GM12878 (cell line): ENCODE measurements around the gene IPO8. TPM values are rescaled to one million over a fixed set of nuclear protein-coding genes. Genes with fewer than 3 reads are reported as not detected.

ENCODE experiments used
- ATAC-seq: fragments of 200-7000 bp; cut with Tn5 transposase; 3 replicates; pipeline ENCODE4 v1.9.1; 2020; ENCODE audit warnings: mild to moderate bottlenecking, moderate library complexity
- BruUV-seq: library from RNA; stranded (reverse); fragments of 400-500 nt; replicated peaks from 2 replicates; lab custom pipeline; 2021; lab: Mats Ljungman, UMichigan
- CTCF ChIA-PET: fragments of 300-600 bp; sonication (Branson Sonifier 250); formaldehyde crosslinking; extraction: SDS; loops from one replicate; lab custom pipeline; 2021; ENCODE audit warnings: inconsistent platforms; lab: Yijun Ruan, JAX
- POLR2A ChIA-PET: fragments of 350-600 bp; formaldehyde crosslinking; extraction: SDS; loops from one replicate; lab custom pipeline; 2021; ENCODE audit warnings: inconsistent platforms; lab: Charles Lee
- RAD21 ChIA-PET: fragments of 300-600 bp; sonication (Branson Sonifier 250); formaldehyde crosslinking; loops from one replicate; lab custom pipeline; 2023; ENCODE audit warnings: antibody characterized with exemption; ENCODE audit not compliant: unreplicated experiment; lab: Charles Lee
- SMC1A ChIA-PET: fragments of 300-600 bp; sonication (Branson Sonifier 250); formaldehyde crosslinking; loops from one replicate; lab custom pipeline; 2023; ENCODE audit not compliant: unreplicated experiment, uncharacterized antibody; lab: Charles Lee
- DNase-seq: peaks from one replicate; pipeline ENCODE4 v3.0.0-alpha.2; 2011; ENCODE audit warnings: low read depth, low spot score
- FAIRE-seq: peaks from 3 replicates; lab custom pipeline; 2011; peaks lifted over from hg19 to GRCh38; lab: Jason Lieb, UNC
- H2AFZ ChIP-seq: 2 replicates; pipeline ENCODE4 v1.6.0; 2011; ENCODE audit warnings: low read depth, low read length, control low read depth; ENCODE audit not compliant: control insufficient read depth
- H3K27ac ChIP-seq: 2 replicates; pipeline ENCODE4 v1.5.1; 2011; ENCODE audit warnings: control low read depth; ENCODE audit not compliant: control insufficient read depth, insufficient read depth
- H3K27me3 ChIP-seq, 2 experiments: replicated peaks in 1 of 2; 2 replicates each; pipeline versions ENCODE4 v1.6.0 to v1.6.1; 2011; ENCODE audit warnings: low read length in 1 of 2; ENCODE audit not compliant: control insufficient read depth in 2 of 2, insufficient read depth in 2 of 2
- H3K36me3 ChIP-seq, 2 experiments: 2 replicates each; pipeline ENCODE4 v1.5.1; 2011; ENCODE audit warnings: low read length in 1 of 2; ENCODE audit not compliant: control insufficient read depth in 2 of 2, insufficient read depth in 2 of 2
- H3K4me1 ChIP-seq: 2 replicates; pipeline ENCODE4 v1.6.1; 2011; ENCODE audit warnings: mild to moderate bottlenecking, low read length, moderate library complexity, mixed read lengths; ENCODE audit not compliant: control insufficient read depth, insufficient read depth
- H3K4me2 ChIP-seq: 2 replicates; pipeline ENCODE4 v1.6.0; 2011; ENCODE audit warnings: control low read depth; ENCODE audit not compliant: control insufficient read depth, insufficient read depth
- H3K4me3 ChIP-seq: fragments of 200-600 bp; sonication (generic); 2 replicates; pipeline ENCODE4 v1.5.1; 2016
- H3K79me2 ChIP-seq: 2 replicates; pipeline ENCODE4 v1.6.0; 2011; ENCODE audit warnings: low read length; ENCODE audit not compliant: control insufficient read depth, insufficient read depth
- H3K9ac ChIP-seq: 2 replicates; pipeline ENCODE4 v1.8.0; 2011; ENCODE audit warnings: low read length, control low read depth, mixed read lengths; ENCODE audit not compliant: control insufficient read depth, insufficient read depth
- H3K9me3 ChIP-seq: replicated peaks from 3 replicates; pipeline ENCODE4 v1.5.1; 2011; ENCODE audit warnings: mild to moderate bottlenecking, low read length; ENCODE audit not compliant: control insufficient read depth, insufficient read depth
- H4K20me1 ChIP-seq: 2 replicates; pipeline ENCODE4 v1.6.0; 2011; ENCODE audit not compliant: control insufficient read depth, insufficient read depth
- BHLHE40 ChIP-seq, 2 experiments: fragments of 450-650 bp in 1 of 2; IDR thresholded peaks; 2 replicates each; pipeline ENCODE4 v1.6.1; 2011 to 2017; ENCODE audit warnings: low read depth in 2 of 2, borderline replicate concordance in 1 of 2, improper control_type of control experiment in 1 of 2, low read length in 1 of 2, mild to moderate bottlenecking in 1 of 2
- CBX5 ChIP-seq: sonication (generic); IDR thresholded peaks from 2 replicates; pipeline ENCODE4 v1.6.1; 2016; ENCODE audit warnings: low read depth, moderate library complexity, mild to moderate bottlenecking, inconsistent platforms
- CREB1 ChIP-seq: IDR thresholded peaks from 2 replicates; pipeline ENCODE4 v1.6.1; 2012; ENCODE audit warnings: low read depth, mild to moderate bottlenecking, inconsistent platforms
- POU2F2 ChIP-seq: IDR thresholded peaks from 3 replicates; pipeline ENCODE4 v1.6.1; 2011; ENCODE audit warnings: low read depth, mild to moderate bottlenecking, low read length, borderline replicate concordance
- STAT1 ChIP-seq: fragments of 450-650 bp; conservative IDR thresholded peaks from 2 replicates; pipeline ENCODE4 v1.6.1; 2014; ENCODE audit warnings: antibody characterized with exemption, mild to moderate bottlenecking
- WRNIP1 ChIP-seq: IDR thresholded peaks from 2 replicates; pipeline ENCODE4 v1.6.1; 2011; ENCODE audit warnings: low read depth, low read length, improper control_type of control experiment, borderline replicate concordance
- ZZZ3 ChIP-seq: IDR thresholded peaks from 2 replicates; pipeline ENCODE4 v1.6.1; 2011; ENCODE audit warnings: low read depth; ENCODE audit not compliant: control insufficient read depth, insufficient read length
- WGBS: methylation state at CpG from one replicate; pipeline ENCODE4 v1.1.6; 2016; ENCODE audit warnings: low lambda C conversion rate; ENCODE audit not compliant: insufficient replicate concordance, insufficient coverage; ENCODE audit errors: missing lambda C conversion rate; 5-methylcytosine and 5-hydroxymethylcytosine counted together
- in situ Hi-C: fragments of 300-500 bp; cut with MboI; formaldehyde crosslinking; loops from 9 replicates; pipeline ENCODE4 v1.14.3; 2018; ENCODE audit warnings: mixed read lengths
- intact Hi-C: fragments of 100-400 bp; cut with micrococcal nuclease; formaldehyde crosslinking; loops from one replicate; pipeline ENCODE4 v1.14.2; 2022; ENCODE audit not compliant: unreplicated experiment
- polyA plus RNA-seq, 11 experiments: library from polyadenylated mRNA; depleted of rRNA in 4 of 11; unstranded in 6 of 11; stranded (reverse) in 5 of 11; fragments of >200 nt; fragmentation: Nextera tagmentation in 4 of 11; fragmentation: Illumina TruSeq in 1 of 11; extraction: Ambion mirVana in 4 of 11; extraction: Trizol in 1 of 11; gene quantifications; 1 replicate in 1 of 11; 2 replicates in 10 of 11; pipeline versions ENCODE4 v1.2.1 to v1.2.3, GENCODE V29; 2011 to 2016; ENCODE audit warnings: inconsistent platforms in 2 of 11, missing spikeins in 2 of 11, low read depth in 1 of 11
- total RNA-seq, 4 experiments: library from RNA; depleted of rRNA in 3 of 4; stranded (reverse); fragments of >200 nt in 3 of 4; fragmentation: Illumina TruSeq in 1 of 4; extraction: Trizol in 1 of 4; gene quantifications; 2 replicates each; pipeline versions ENCODE4 v1.2.1 to v1.2.3, GENCODE V29; 2013 to 2021
- TF ChIP-seq, protein P1 (sequence below): IDR thresholded peaks from 2 replicates; pipeline ENCODE4 v1.6.1; 2011; ENCODE audit warnings: mild to moderate bottlenecking, low read depth, low read length, moderate library complexity; ENCODE audit not compliant: insufficient replicate concordance
- TF ChIP-seq, protein P2 (sequence below): fragments of 450-650 bp; IDR thresholded peaks from 2 replicates; pipeline ENCODE4 v1.6.1; 2017; ENCODE audit warnings: mild to moderate bottlenecking, moderate library complexity

Gene IPO8
- total and polyA plus RNA-seq, 10 of the 15 experiments (the other 5 are each of a cell fraction or from before 2014, with no cell fraction given): 6.9 to 38.5 (median 15.1) TPM

DNA sequence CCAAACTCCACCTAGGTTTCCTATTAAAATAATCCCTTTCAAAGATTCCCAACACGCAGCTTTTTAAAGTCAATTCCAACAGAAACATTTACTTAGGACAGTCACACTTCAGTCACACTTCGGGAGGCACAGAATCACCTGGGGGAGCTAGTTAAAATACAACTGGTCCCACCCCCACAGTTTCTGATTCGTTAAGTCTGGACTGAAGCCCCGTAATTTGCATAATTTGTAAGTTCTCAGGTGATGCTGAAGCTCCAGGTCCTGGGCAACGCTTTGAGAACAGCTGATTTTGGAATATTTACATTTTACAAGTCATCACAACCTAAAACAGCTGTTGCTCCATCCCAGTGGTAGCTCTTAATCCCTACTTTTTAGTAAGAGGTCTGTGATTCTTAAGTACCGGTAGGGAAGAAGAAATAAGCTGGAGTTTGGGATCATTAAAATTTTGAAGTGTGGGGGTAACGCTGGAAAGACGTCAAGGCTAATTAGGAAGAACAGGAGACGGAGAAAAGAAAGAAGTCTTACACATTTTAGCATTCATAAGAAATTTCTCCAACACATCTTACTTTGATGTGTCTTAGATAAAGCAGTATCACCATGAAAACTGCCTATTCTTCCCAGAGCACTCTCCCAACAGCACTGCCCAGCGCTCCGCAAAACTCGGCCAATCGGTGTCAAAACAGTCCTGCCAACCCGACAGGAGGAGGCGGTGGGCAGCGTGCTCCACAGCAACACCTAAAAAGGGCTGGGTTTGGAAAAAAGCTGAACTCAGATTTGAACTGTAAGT is 1.1 kb downstream of the IPO8 start:
- H3K9ac ChIP-seq: peak overlapping the region; percentile 72
- no peaks in the 10 kb centered on the region for H4K20me1 ChIP-seq
- ATAC-seq (peak; percentile 40), DNase-seq (no peak)
- POLR2A ChIA-PET: interaction anchor here (1.0 to 1.4 kb wide), 4 partner anchors 10 to 59 kb away, joined by 3 to 4 read pairs (median 3); no protein-coding TSS in a partner anchor
- H3K27ac ChIP-seq: peak overlapping the region; percentile 70
- peak overlapping the region; percentile 83 for H3K4me3 ChIP-seq
- peak overlapping the region; percentile 87 for H2AFZ ChIP-seq
- no peaks in the 10 kb centered on the region for H3K36me3 ChIP-seq
- in situ Hi-C loops: no loop called here
- TF ChIP-seq WRNIP1: no peak
- TF ChIP-seq BHLHE40 (IDR thresholded peaks at IDR 0.05; ENCODE audit: borderline replicate concordance in 1 of 2, low read depth in 2 of 2, low read length in 1 of 2): peak in 1 of 2 experiments; percentile 16; a peak in 2 of 4 replicates
- TF ChIP-seq POU2F2: peak; percentile 54; the same call in 1 of the 3 replicates
- TF ChIP-seq, all 136 proteins: peak for 2
- BruUV-seq: no TSS peak
- peaks cover 29% of the 10 kb centered on the region for H3K79me2 ChIP-seq
- H3K27me3 ChIP-seq: no peaks in the 10 kb centered on the region
- RAD21 ChIA-PET: interaction anchor here (0.9 to 1.3 kb wide), 3 partner anchors 59 to 1314 kb away, joined by 3 to 8 read pairs (median 4); partner anchors contain the start of genes CAPRIN2 and ERGIC2
- peaks cover 8% of the 10 kb centered on the region for H3K4me1 ChIP-seq
- H3K9me3 ChIP-seq: no peaks in the 10 kb centered on the region
- SMC1A ChIA-PET: interaction anchor here (0.8 to 2.2 kb wide), 8 partner anchors 9 to 59 kb away, joined by 3 to 7 read pairs (median 4); no protein-coding TSS in a partner anchor
- CTCF ChIA-PET: interaction anchor here (1.0 to 1.8 kb wide), 9 partner anchors 7 to 157 kb away, joined by 3 to 7 read pairs (median 5); no protein-coding TSS in a partner anchor
- peak; percentile 27 for FAIRE-seq
- intact Hi-C loops: loop anchor here (2.0 kb wide), 1 partner anchor 60 kb away; the partner anchor contains the start of gene CAPRIN2
- 5% methylated on average over 16 of the region's 16 CpGs for WGBS
- peak overlapping the region; percentile 23 for H3K4me2 ChIP-seq

- Histone ChIP-seq H4K20me1 (no peaks in the 10 kb centered on the region), H3K9me3 (no peaks in the 10 kb centered on the region), H3K4me1 (peaks cover 8% of the 10 kb centered on the region), H3K9ac (no peak overlapping the region), H3K4me3 (no peak overlapping the region), H3K27ac (no peak overlapping the region), H3K4me2 (no peak overlapping the region), H3K79me2 (peaks cover 29% of the 10 kb centered on the region), H3K27me3 (no peaks in the 10 kb centered on the region), H3K36me3 (no peaks in the 10 kb centered on the region), H2AFZ (no peak overlapping the region)
- intact Hi-C loops (no loop called here), in situ Hi-C loops (no loop called here)
- 98% methylated on average over 5 of the region's 5 CpGs for WGBS
- ChIA-PET POLR2A (no interaction called here), RAD21 (no interaction called here), SMC1A (interaction anchor here (1.1 to 1.2 kb wide), 2 partner anchors 63 to 115 kb away, joined by 3 read pairs; no protein-coding TSS in a partner anchor), CTCF (interaction anchor here (1.2 kb wide), 1 partner anchor 62 kb away, joined by 3 read pairs; no protein-coding TSS in a partner anchor)
- ATAC-seq (no peak), DNase-seq (no peak), FAIRE-seq (no peak)
- no TSS peak for BruUV-seq
- TF ChIP-seq ZZZ3 (no peak), STAT1 (no peak), CBX5 (no peak), CREB1 (no peak)
- TF ChIP-seq, protein P1, sequence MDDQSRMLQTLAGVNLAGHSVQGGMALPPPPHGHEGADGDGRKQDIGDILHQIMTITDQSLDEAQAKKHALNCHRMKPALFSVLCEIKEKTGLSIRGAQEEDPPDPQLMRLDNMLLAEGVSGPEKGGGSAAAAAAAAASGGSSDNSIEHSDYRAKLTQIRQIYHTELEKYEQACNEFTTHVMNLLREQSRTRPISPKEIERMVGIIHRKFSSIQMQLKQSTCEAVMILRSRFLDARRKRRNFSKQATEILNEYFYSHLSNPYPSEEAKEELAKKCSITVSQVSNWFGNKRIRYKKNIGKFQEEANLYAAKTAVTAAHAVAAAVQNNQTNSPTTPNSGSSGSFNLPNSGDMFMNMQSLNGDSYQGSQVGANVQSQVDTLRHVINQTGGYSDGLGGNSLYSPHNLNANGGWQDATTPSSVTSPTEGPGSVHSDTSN: no peak
- TF ChIP-seq, protein P2, sequence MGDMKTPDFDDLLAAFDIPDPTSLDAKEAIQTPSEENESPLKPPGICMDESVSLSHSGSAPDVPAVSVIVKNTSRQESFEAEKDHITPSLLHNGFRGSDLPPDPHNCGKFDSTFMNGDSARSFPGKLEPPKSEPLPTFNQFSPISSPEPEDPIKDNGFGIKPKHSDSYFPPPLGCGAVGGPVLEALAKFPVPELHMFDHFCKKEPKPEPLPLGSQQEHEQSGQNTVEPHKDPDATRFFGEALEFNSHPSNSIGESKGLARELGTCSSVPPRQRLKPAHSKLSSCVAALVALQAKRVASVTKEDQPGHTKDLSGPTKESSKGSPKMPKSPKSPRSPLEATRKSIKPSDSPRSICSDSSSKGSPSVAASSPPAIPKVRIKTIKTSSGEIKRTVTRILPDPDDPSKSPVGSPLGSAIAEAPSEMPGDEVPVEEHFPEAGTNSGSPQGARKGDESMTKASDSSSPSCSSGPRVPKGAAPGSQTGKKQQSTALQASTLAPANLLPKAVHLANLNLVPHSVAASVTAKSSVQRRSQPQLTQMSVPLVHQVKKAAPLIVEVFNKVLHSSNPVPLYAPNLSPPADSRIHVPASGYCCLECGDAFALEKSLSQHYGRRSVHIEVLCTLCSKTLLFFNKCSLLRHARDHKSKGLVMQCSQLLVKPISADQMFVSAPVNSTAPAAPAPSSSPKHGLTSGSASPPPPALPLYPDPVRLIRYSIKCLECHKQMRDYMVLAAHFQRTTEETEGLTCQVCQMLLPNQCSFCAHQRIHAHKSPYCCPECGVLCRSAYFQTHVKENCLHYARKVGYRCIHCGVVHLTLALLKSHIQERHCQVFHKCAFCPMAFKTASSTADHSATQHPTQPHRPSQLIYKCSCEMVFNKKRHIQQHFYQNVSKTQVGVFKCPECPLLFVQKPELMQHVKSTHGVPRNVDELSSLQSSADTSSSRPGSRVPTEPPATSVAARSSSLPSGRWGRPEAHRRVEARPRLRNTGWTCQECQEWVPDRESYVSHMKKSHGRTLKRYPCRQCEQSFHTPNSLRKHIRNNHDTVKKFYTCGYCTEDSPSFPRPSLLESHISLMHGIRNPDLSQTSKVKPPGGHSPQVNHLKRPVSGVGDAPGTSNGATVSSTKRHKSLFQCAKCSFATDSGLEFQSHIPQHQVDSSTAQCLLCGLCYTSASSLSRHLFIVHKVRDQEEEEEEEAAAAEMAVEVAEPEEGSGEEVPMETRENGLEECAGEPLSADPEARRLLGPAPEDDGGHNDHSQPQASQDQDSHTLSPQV: no peak
These were observed 3.2 kb downstream of the IPO8 start for GRCh38 chr12:30692470-30692869.
